Tibial nerve (tissue), 4 donors: ENCODE measurements around the gene BRIP1. TPM values are rescaled to one million over a fixed set of nuclear protein-coding genes. Genes with fewer than 3 reads are reported as not detected.

ENCODE experiments used
- DNase-seq, 2 donors: peaks; one replicate each; pipeline ENCODE4 v3.0.0-alpha.2; 2019; ENCODE audit warnings: low spot score in 2 of 2
- H3K27ac ChIP-seq, 4 donors: fragments of 200-600 bp; sonication (generic) in 3 of 4; one replicate each; pipeline ENCODE4 v1.5.1; 2017 to 2019; ENCODE audit warnings: mild to moderate bottlenecking in 1 of 4
- H3K27me3 ChIP-seq, 2 donors: fragments of 200-600 bp; sonication (generic) in 1 of 2; one replicate each; pipeline versions ENCODE4 v1.5.1 to v1.6.0; 2017 to 2019
- H3K36me3 ChIP-seq, 3 donors: fragments of 200-600 bp; sonication (generic); one replicate each; pipeline ENCODE4 v1.5.1; 2018 to 2019
- H3K4me1 ChIP-seq, 4 donors: fragments of 200-600 bp; sonication (generic) in 3 of 4; one replicate each; pipeline ENCODE4 v1.5.1; 2017 to 2019
- H3K4me3 ChIP-seq, 4 donors: fragments of 200-600 bp; sonication (generic) in 3 of 4; one replicate each; pipeline ENCODE4 v1.5.1; 2017 to 2019; ENCODE audit warnings: mild to moderate bottlenecking in 1 of 4, moderate library complexity in 1 of 4
- H3K9me3 ChIP-seq, 4 donors: fragments of 200-600 bp; sonication (generic) in 3 of 4; one replicate each; pipeline ENCODE4 v1.5.1; 2017 to 2019
- EP300 ChIP-seq, 2 donors: sonication (generic); formaldehyde crosslinking; IDR thresholded peaks; one replicate each; pipeline ENCODE4 v1.6.1; 2017; ENCODE audit warnings: antibody characterized with exemption in 2 of 2, mild to moderate bottlenecking in 1 of 2
- POLR2A ChIP-seq, 2 donors: fragments of 450-650 bp; IDR thresholded peaks; one replicate each; pipeline ENCODE4 v1.6.1; 2017; ENCODE audit warnings: antibody characterized with exemption in 2 of 2, mild to moderate bottlenecking in 2 of 2, moderate library complexity in 2 of 2
- WGBS, 2 donors: methylation state at CpG; one replicate each; pipeline ENCODE4 v1.1.5; 2018; 5-methylcytosine and 5-hydroxymethylcytosine counted together
- total RNA-seq, 4 donors: library from RNA; depleted of rRNA; stranded (reverse); fragments of >200 nt; gene quantifications; one replicate each; pipeline ENCODE4 v1.1.0, GENCODE V29; 2016
- TF ChIP-seq, protein P1 (sequence below), 5 experiments: fragments of 200-600 bp in 3 of 5; fragments of 450-650 bp in 2 of 5; sonication (generic) in 3 of 5; IDR thresholded peaks; one replicate each; pipeline ENCODE4 v1.5.1; 2016 to 2019; ENCODE audit warnings: antibody characterized with exemption in 5 of 5, mild to moderate bottlenecking in 3 of 5, moderate library complexity in 2 of 5

BRIP1 gene
- total RNA-seq, 4 donors from 2014 or later: 0.42 to 3.9 (median 0.89) TPM

DNA sequence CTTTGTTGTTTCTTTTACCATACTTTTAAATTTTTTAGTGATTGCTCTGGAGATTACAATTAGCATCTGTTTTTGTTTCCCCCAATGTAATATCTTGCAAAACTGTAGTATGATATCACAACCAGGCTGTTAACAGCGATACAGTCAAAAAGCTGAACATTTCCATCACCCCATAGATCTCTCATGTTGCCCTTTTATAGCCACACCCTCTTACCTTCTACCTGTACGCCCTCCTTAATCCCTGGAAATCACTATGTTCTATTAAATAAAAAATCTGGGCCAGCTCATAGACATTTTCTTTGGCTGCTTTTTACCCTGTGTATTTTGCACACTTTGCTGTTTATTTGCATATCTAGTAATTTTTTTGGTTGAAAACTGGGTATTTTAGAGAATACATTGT, 205.1 kb downstream of the BRIP1 start:
- Histone ChIP-seq H3K27me3 (no peaks in the 10 kb centered on the region), H3K27ac (no peak overlapping the region), H3K4me1 (no peaks in the 10 kb centered on the region), H3K36me3 (no peaks in the 10 kb centered on the region), H3K4me3 (no peak overlapping the region), H3K9me3 (peaks cover 0 to 15% (median 0%) of the 10 kb centered on the region in 4 donors)
- TF ChIP-seq, protein P1, sequence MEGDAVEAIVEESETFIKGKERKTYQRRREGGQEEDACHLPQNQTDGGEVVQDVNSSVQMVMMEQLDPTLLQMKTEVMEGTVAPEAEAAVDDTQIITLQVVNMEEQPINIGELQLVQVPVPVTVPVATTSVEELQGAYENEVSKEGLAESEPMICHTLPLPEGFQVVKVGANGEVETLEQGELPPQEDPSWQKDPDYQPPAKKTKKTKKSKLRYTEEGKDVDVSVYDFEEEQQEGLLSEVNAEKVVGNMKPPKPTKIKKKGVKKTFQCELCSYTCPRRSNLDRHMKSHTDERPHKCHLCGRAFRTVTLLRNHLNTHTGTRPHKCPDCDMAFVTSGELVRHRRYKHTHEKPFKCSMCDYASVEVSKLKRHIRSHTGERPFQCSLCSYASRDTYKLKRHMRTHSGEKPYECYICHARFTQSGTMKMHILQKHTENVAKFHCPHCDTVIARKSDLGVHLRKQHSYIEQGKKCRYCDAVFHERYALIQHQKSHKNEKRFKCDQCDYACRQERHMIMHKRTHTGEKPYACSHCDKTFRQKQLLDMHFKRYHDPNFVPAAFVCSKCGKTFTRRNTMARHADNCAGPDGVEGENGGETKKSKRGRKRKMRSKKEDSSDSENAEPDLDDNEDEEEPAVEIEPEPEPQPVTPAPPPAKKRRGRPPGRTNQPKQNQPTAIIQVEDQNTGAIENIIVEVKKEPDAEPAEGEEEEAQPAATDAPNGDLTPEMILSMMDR (IDR thresholded peaks at IDR 0.05): no peak
- TF ChIP-seq POLR2A (IDR thresholded peaks at IDR 0.05) (no peak), EP300 (IDR thresholded peaks at IDR 0.05) (no peak)
- 84 to 87% methylated on average over 2 of the region's 2 CpGs for WGBS, 2 donors
- no peak for DNase-seq

DNA sequence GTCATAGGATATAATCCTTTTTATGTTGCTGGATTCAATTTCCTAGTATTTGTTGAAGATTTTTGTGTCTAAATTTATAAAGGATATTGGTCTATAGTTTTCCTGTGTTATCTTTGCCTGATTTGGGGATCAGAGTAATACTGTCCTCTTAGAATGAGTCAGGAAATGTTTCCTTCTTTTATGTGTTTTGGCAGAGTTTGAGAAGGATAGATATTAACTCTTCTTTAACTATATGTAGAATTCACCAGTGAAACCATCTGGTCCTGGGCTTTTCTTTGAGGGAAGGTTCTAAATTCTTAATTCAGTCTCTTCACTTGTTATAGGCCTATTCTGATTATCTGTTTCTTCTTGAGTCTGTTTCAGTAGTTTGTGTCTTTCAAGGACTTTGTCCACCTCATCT, 206.0 kb downstream of the BRIP1 start:
- DNase-seq: no peak
- no peaks in the 10 kb centered on the region for H3K36me3 ChIP-seq
- H3K27ac ChIP-seq: no peak overlapping the region
- H3K27me3 ChIP-seq: no peaks in the 10 kb centered on the region
- H3K4me1 ChIP-seq: no peaks in the 10 kb centered on the region
- no peak overlapping the region for H3K4me3 ChIP-seq
- TF ChIP-seq, protein P1 (IDR thresholded peaks at IDR 0.05): no peak
- TF ChIP-seq POLR2A (IDR thresholded peaks at IDR 0.05) (no peak), EP300 (IDR thresholded peaks at IDR 0.05) (no peak)
- peaks cover 0 to 23% (median under 1%) of the 10 kb centered on the region in 4 donors for H3K9me3 ChIP-seq

DNA sequence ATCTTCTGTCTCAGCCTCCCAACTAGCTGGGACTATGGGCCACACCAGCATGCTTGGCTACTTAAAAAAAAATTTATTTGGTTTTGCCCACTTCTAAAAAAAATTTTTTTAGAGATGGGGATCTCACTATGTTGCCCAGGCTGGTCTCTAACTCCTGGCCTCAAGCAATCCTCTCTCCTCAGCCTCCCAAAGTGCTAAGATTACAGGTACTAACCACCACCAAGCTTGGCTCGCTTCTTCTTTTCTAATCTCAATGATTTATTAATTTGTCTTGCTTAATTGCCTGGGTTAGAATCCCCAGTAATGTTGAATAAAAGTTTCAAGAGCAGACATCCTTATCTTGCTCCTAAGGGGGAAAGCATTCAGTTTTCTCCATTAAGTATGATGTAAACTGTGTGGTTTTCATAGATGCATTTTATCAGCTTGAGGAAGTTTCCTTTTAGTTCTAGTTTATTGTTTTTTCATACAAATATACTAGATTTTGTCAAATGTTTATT, 206.6 kb downstream of the BRIP1 start:
- no peak for DNase-seq
- Histone ChIP-seq H3K4me3 (no peak overlapping the region), H3K27me3 (no peaks in the 10 kb centered on the region), H3K4me1 (no peaks in the 10 kb centered on the region), H3K36me3 (no peaks in the 10 kb centered on the region), H3K9me3 (peaks cover 0 to 29% (median 2%) of the 10 kb centered on the region in 4 donors), H3K27ac (no peak overlapping the region)
- 89 to 91% methylated on average over 1 of the region's 1 CpG for WGBS, 2 donors
- TF ChIP-seq EP300 (IDR thresholded peaks at IDR 0.05) (no peak), POLR2A (IDR thresholded peaks at IDR 0.05) (no peak)
- TF ChIP-seq, protein P1 (IDR thresholded peaks at IDR 0.05): no peak

DNA sequence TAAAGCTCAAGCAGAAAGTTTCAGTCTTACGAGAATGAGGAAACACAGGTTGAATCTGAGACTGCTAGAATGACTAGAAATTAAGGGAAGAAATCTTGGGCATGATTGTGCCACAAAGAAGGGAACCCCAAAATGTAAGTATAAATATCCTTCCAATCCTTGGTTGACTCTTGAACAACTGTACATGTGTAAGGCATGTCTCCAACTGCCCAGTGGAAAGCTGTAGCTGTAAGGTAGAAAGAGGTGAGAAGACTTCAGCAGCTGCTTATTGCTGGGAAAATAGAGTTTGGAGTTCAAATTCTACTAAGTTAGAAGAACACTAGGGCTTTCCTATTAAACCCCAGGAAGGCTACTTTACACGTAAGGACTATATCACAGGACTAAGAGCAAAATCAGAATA, 212.6 kb downstream of the BRIP1 start:
- no peak overlapping the region for H3K4me3 ChIP-seq
- H3K27ac ChIP-seq: no peak overlapping the region
- peaks cover 0 to 54% (median 2%) of the 10 kb centered on the region in 4 donors for H3K9me3 ChIP-seq
- WGBS, 2 donors: 91 to 94% methylated on average over 2 of the region's 2 CpGs
- no peaks in the 10 kb centered on the region for H3K36me3 ChIP-seq
- H3K4me1 ChIP-seq: no peaks in the 10 kb centered on the region
- H3K27me3 ChIP-seq: no peaks in the 10 kb centered on the region
- DNase-seq: no peak
- TF ChIP-seq, protein P1 (IDR thresholded peaks at IDR 0.05): no peak
- TF ChIP-seq EP300 (IDR thresholded peaks at IDR 0.05) (no peak), POLR2A (IDR thresholded peaks at IDR 0.05) (no peak)

DNA sequence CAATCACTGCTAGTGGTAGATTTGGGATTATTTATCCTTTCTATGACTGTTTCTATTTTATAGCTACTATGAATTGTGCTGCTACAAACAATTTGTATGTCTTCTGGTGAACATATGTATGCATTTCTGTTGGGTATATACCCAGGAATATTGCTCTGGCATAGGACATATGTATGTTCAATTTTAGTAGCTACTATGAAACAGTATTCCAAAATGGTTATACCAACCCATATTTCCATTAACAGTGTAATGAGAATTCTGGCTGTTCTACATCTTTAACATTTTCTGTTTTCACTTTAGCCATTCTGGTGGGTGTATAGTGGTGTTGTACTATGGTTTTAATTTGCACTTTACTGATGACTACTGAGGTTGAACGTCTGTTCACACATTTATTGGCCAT, 214.7 kb downstream of the BRIP1 start:
- Histone ChIP-seq H3K36me3 (no peaks in the 10 kb centered on the region), H3K27me3 (no peaks in the 10 kb centered on the region), H3K27ac (no peak overlapping the region), H3K4me3 (no peak overlapping the region), H3K4me1 (no peaks in the 10 kb centered on the region), H3K9me3 (peaks cover 0 to 43% (median 2%) of the 10 kb centered on the region in 4 donors)
- DNase-seq: no peak
- 48 to 59% methylated on average over 1 of the region's 1 CpG for WGBS, 2 donors
- TF ChIP-seq, protein P1 (IDR thresholded peaks at IDR 0.05): no peak
- no peak for TF ChIP-seq EP300 (IDR thresholded peaks at IDR 0.05)
- TF ChIP-seq POLR2A (IDR thresholded peaks at IDR 0.05): no peak
